ENCODE data around the gene BCAN. TPM values are rescaled to one million over a fixed set of nuclear protein-coding genes. Genes with fewer than 3 reads are reported as not detected.

The BCAN gene
- total RNA-seq, 1 donor from 2014 or later = not detected

- peaks cover 21% of the 10 kb centered on the region for H3K27me3 ChIP-seq
- no peak overlapping the region for H3K4me3 ChIP-seq
- peaks cover 5 to 8% of the 10 kb centered on the region in 2 donors for H3K4me1 ChIP-seq
- no peak for TF ChIP-seq CTCF (IDR thresholded peaks at IDR 0.05)
- DNase-seq (ENCODE audit: low spot score in 2 of 2) = no peak
- no peaks in the 10 kb centered on the region for H3K9me3 ChIP-seq
- no peak overlapping the region for H3K27ac ChIP-seq
- intact Hi-C loops (cut with DNase I) = no loop called here
- H3K36me3 ChIP-seq = no peaks in the 10 kb centered on the region
Observed at GRCh38 chr1:156638189-156638985, 3.5 kb upstream of the BCAN start.

- Histone ChIP-seq H3K9me3 (no peaks in the 10 kb centered on the region), H3K4me3 (no peak overlapping the region), H3K4me1 (peaks cover 5 to 8% of the 10 kb centered on the region in 2 donors), H3K27ac (no peak overlapping the region), H3K36me3 (no peaks in the 10 kb centered on the region), H3K27me3 (peaks cover 21% of the 10 kb centered on the region)
- intact Hi-C loops (cut with DNase I) = no loop called here
- no peak for TF ChIP-seq CTCF (IDR thresholded peaks at IDR 0.05)
- no peak for DNase-seq (ENCODE audit: low spot score in 2 of 2)
Observed at GRCh38 chr1:156639601-156640101, 2.3 kb upstream of the BCAN start.

- H3K36me3 ChIP-seq = no peaks in the 10 kb centered on the region
- no peak for DNase-seq (ENCODE audit: low spot score in 2 of 2)
- no peaks in the 10 kb centered on the region for H3K9me3 ChIP-seq
- no peak for TF ChIP-seq CTCF (IDR thresholded peaks at IDR 0.05)
- H3K4me3 ChIP-seq = peak overlapping the region; percentile 39 to 57
- H3K4me1 ChIP-seq = peaks cover 5 to 8% of the 10 kb centered on the region in 2 donors
- H3K27me3 ChIP-seq = peaks cover 24% of the 10 kb centered on the region
- H3K27ac ChIP-seq = no peak overlapping the region
- intact Hi-C loops (cut with DNase I) = no loop called here
Observed at GRCh38 chr1:156640842-156641706, 843 bp upstream of the BCAN start.

- H3K36me3 ChIP-seq = no peaks in the 10 kb centered on the region
- intact Hi-C loops (cut with DNase I) = no loop called here
- DNase-seq (ENCODE audit: low spot score in 2 of 2) = no peak
- peaks cover 35% of the 10 kb centered on the region for H3K27me3 ChIP-seq
- peaks cover 5 to 8% of the 10 kb centered on the region in 2 donors for H3K4me1 ChIP-seq
- no peak for TF ChIP-seq CTCF (IDR thresholded peaks at IDR 0.05)
- no peaks in the 10 kb centered on the region for H3K9me3 ChIP-seq
- peak overlapping the region; percentile 39 to 57 for H3K4me3 ChIP-seq
- no peak overlapping the region for H3K27ac ChIP-seq
Observed at GRCh38 chr1:156642265-156643048, 540 bp downstream of the BCAN start.

GRCh38 chr1:156643049-156643777, 1.3 kb downstream of the BCAN start:
- H3K4me3 ChIP-seq = no peak overlapping the region
- no peak for DNase-seq (ENCODE audit: low spot score in 2 of 2)
- H3K36me3 ChIP-seq = no peaks in the 10 kb centered on the region
- intact Hi-C loops (cut with DNase I) = no loop called here
- no peak for TF ChIP-seq CTCF (IDR thresholded peaks at IDR 0.05)
- H3K27ac ChIP-seq = no peak overlapping the region
- peaks cover 5 to 8% of the 10 kb centered on the region in 2 donors for H3K4me1 ChIP-seq
- H3K9me3 ChIP-seq = no peaks in the 10 kb centered on the region
- peaks cover 39% of the 10 kb centered on the region for H3K27me3 ChIP-seq
